ENCODE results near the gene DNAJC30. TPM values are rescaled to one million over a fixed set of nuclear protein-coding genes. Genes with fewer than 3 reads are reported as not detected.

The DNAJC30 gene
- total RNA-seq (2022; extraction: Qiagen RNA extraction; ENCODE audit: low read depth): 7.8 to 10.4 TPM (median 9.6 TPM) in 5 replicates

DNA sequence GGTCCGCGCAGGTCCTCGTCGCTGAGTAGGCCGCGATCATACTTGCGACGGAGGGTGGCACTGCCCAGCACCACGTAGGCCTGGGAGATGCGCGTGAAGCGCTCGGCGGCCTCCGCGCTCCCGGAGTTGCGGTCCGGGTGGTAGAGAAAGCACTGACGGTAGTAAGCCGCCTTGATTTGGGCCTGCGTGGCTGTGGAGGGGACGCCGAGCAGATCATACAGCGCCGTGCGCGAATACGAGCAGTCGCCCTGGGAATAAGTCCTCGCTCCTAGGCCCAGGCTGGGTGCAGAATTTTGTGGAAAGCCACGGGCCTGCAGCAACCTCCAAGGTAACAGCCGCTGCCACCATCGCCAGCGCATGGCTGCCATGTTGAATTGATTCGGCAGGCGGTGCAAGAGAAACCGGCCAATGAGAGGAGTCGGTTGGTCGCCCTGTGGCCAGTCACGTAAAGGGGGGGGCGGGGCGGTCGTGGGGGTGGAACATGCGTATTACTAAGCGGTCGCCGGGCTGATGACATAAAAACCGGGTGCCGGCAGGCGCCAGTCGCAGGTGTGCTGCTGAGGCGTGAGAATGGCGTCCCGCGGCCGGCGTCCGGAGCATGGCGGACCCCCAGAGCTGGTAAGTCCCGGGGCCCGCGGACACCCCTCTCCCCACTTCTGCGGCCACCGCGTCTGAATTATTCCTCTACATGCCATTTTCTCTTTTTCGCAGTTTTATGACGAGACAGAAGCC, at the start of gene DNAJC30, which contains the start of gene BUD23:
DNAJC30 (minus strand) TSS at position 398 of the 732 bp plus-strand sequence; CDS start at position 368, 30 bp downstream.
BUD23 (plus strand) TSS at position 542 of the 732 bp plus-strand sequence; CDS start at position 571, 29 bp downstream.

DNA sequence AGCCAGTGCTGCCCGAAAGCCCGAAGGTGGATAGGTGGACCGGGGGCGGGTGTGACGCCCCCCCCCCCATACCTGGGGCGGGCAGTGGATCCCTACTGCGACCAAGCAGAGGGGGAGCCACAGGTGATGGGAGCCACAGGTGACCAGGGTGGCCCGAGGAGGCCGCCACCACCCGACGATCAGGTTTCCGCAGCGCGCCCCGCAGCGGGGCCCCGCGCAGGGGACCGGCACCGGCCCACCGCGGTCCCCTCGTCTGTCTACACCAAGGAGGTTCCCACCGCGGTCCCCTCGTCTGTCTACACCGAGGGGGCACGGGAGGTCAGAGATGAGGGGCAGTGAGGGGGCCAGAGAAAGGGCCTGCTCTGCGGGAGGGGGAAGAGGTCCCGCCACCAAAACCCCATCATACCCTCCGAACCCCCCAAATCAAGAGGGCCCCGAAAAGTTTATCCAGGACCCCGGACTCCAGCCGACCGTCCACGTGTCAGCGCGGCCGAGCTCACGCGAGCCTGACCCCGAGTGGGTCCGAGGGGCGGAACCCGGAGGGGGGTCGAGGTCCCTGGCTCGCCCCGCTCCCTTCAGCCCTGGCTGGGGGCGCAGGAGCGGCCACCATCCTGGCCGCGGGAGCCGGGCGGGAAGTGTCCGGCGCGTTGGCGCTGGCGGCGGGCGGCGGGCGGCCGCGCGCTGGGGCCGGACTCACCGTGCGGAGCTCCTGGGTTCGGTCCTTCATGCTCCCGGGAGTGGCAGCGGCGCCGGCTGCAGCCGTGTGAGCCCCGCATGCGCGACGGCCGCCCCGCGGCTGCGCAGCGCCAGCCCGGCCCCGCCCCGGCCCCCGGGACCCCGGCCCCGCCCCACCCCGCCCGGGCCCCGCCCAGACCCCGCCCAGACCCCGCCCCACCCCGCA, 35.9 kb upstream of the DNAJC30 start, which contains the start of gene STX1A:
STX1A (minus strand) TSS at position 765 of the 901 bp plus-strand sequence; CDS start at position 727, 38 bp downstream.

DNA sequence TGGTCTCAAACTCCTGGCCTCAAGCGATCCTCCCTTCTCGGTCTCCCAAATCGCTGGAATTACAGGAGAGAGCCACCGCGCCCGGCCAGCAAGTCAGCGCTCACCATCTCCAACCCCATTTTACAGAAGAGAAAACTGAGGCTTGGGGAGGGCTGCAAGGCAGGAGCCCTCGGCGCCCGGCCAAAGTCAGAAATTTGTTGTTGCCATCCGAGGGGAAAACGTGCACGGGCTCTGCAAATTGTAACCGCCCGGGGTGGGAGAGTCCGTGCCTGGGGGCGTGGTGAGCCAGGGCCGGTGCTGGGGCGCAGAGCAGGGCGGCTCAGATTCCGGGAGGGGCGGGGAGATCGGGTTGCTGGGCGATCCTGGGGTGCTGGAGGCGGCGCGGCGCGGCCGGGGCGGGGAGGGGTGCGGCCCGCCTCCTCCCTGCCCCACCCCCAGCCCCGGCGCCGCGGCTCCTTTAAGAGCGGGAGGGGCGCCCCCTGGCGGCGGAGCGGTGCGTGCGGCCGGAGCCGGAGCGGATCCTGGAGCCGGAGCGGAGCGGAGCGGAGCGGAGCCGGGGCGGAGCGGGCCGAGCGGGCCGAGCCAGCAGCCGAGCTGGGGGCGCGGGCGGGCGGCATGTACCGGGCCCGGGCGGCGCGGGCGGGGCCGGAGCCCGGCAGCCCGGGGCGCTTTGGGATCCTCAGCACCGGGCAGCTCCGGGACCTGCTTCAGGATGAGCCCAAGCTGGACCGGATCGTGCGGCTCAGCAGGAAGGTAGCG, 15.7 kb downstream of the DNAJC30 start, which contains the start of gene VPS37D:
VPS37D (plus strand) TSS at position 488 of the 759 bp plus-strand sequence; CDS start at position 616, 128 bp downstream.

Other genes starting within 250 kb of the DNAJC30 start
- gene FZD9, start 249.7 kb downstream of the DNAJC30 start, total RNA-seq (2022; extraction: Qiagen RNA extraction; ENCODE audit: low read depth): 1.1 to 2.1 TPM (median 1.8 TPM) in 5 replicates
- 56.6 to 71.3 TPM (median 66.3 TPM) in 5 replicates for gene BAZ1B, start 161.2 kb downstream of the DNAJC30 start, total RNA-seq (2022; extraction: Qiagen RNA extraction; ENCODE audit: low read depth)
- 67.1 to 80.2 TPM (median 70.2 TPM) in 5 replicates for gene BCL7B, start 125.8 kb downstream of the DNAJC30 start, total RNA-seq (2022; extraction: Qiagen RNA extraction; ENCODE audit: low read depth)
- 51.8 to 55.5 TPM (median 54.3 TPM) in 5 replicates for gene TBL2, start 104.9 kb downstream of the DNAJC30 start, total RNA-seq (2022; extraction: Qiagen RNA extraction; ENCODE audit: low read depth)
- 0.25 to 1.4 TPM (median 1.0 TPM) in 5 replicates for gene MLXIPL, start 58.9 kb downstream of the DNAJC30 start, total RNA-seq (2022; extraction: Qiagen RNA extraction; ENCODE audit: low read depth)
- gene VPS37D, start 15.6 kb downstream of the DNAJC30 start, total RNA-seq (2022; extraction: Qiagen RNA extraction; ENCODE audit: low read depth): 3.1 to 5.5 TPM (median 4.4 TPM) in 5 replicates
- 126 to 177 TPM (median 135 TPM) in 5 replicates for gene BUD23, start 144 bp upstream of the DNAJC30 start, total RNA-seq (2022; extraction: Qiagen RNA extraction; ENCODE audit: low read depth)
- 60.0 to 84.0 TPM (median 75.3 TPM) in 5 replicates for gene STX1A, start 36.2 kb upstream of the DNAJC30 start, total RNA-seq (2022; extraction: Qiagen RNA extraction; ENCODE audit: low read depth)
- gene ABHD11, start 55.3 kb upstream of the DNAJC30 start, total RNA-seq (2022; extraction: Qiagen RNA extraction; ENCODE audit: low read depth): 21.0 to 28.1 TPM (median 22.8 TPM) in 5 replicates
- 1.6 to 3.7 TPM (median 2.8 TPM) in 5 replicates for gene CLDN3, start 86.8 kb upstream of the DNAJC30 start, total RNA-seq (2022; extraction: Qiagen RNA extraction; ENCODE audit: low read depth)
- gene CLDN4, start 147.5 kb upstream of the DNAJC30 start, total RNA-seq (2022; extraction: Qiagen RNA extraction; ENCODE audit: low read depth): 4.4 to 6.6 TPM (median 5.7 TPM) in 5 replicates
- 9.0 to 12.3 TPM (median 10.8 TPM) in 5 replicates for gene METTL27, start 159.1 kb upstream of the DNAJC30 start, total RNA-seq (2022; extraction: Qiagen RNA extraction; ENCODE audit: low read depth)
- 0.19 to 0.23 TPM in 2 of 5 replicates, not detected in the others for gene TMEM270, start 177.7 kb upstream of the DNAJC30 start, total RNA-seq (2022; extraction: Qiagen RNA extraction; ENCODE audit: low read depth)